ENCODE data around the gene REPIN1. TPM values are rescaled to one million over a fixed set of nuclear protein-coding genes. Genes with fewer than 3 reads are reported as not detected.

The REPIN1 gene
- total and polyA plus RNA-seq, 9 of the 15 experiments (the other 6 are each of a cell fraction or from before 2014, with no cell fraction given), result 8.1 to 283 (median 94.3) TPM

DNA sequence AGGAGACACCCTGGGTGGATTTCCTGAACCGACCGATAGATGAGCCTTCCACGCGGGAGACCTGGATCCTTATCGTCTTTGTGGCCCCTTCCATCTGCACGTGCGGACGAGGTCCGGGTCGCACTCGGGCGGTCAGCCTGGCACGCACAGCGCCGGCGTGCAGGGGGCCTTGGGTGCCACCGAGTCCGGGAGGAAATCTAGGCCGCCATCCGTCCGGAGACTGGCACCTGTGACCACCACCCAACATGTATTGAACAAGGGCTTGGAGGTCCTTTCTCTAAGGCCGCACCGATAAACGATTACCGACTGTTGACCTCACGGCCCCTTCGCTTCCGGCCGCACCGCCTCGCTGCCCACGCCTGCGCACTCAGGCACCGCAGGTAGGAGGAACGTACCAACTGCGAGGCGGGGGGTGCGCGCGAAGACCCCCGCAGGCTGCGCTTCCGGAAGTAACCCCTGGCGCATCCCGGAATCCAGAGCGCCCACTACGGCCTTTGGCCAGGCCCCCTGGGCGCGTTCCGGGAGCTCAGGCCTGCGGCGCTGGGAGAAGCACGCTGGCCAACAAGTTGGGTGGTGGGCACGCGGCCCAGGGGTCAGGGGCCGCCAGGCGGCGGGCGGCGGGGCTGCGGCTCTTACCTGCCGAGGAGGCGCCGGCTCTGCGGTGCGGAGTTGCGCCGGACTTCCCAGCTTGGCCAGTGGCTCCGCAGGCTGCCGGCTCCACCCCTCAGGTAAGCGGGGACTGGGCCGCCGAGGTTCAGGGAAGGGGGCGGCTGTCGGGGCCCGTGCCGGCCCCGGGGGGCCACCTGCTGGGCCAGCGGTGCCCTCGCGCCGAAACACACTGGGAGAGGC, 45.6 kb upstream of the REPIN1 start, which contains the start of the genes ACTR3C and LRRC61 (continued):
- peak; percentile 86 for TF ChIP-seq PHF8 (IDR thresholded peaks at IDR 0.05; ENCODE audit: borderline replicate concordance, low read length)
- TF ChIP-seq PHTF2 (CRISPR knock-in tag; IDR thresholded peaks at IDR 0.05), result peak; percentile 74; the same call in 1 of the 2 replicates
- TF ChIP-seq SIN3A (IDR thresholded peaks at IDR 0.05; ENCODE audit: borderline replicate concordance in 2 of 2, control insufficient read depth in 1 of 2, low read depth in 2 of 2, low read length in 2 of 2), result peak; percentile 20 to 74; a peak in 3 of 4 replicates
- peak; percentile 60 for TF ChIP-seq KLF16 (IDR thresholded peaks at IDR 0.05)
- TF ChIP-seq, protein P1, sequence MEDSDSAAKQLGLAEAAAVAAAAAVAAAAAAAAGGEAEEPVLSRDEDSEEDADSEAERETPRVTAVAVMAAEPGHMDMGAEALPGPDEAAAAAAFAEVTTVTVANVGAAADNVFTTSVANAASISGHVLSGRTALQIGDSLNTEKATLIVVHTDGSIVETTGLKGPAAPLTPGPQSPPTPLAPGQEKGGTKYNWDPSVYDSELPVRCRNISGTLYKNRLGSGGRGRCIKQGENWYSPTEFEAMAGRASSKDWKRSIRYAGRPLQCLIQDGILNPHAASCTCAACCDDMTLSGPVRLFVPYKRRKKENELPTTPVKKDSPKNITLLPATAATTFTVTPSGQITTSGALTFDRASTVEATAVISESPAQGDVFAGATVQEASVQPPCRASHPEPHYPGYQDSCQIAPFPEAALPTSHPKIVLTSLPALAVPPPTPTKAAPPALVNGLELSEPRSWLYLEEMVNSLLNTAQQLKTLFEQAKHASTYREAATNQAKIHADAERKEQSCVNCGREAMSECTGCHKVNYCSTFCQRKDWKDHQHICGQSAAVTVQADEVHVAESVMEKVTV (CRISPR knock-in tag; IDR thresholded peaks at IDR 0.05), result peak; percentile 69
- TF ChIP-seq ARID1B (IDR thresholded peaks at IDR 0.05), result peak; percentile 82
- TF ChIP-seq SMC3 (conservative IDR thresholded peaks at IDR 0.05; ENCODE audit: insufficient read depth, low read depth, low read length), result peak; percentile 53; the same call in 1 of the 2 replicates
- TF ChIP-seq, protein P2, sequence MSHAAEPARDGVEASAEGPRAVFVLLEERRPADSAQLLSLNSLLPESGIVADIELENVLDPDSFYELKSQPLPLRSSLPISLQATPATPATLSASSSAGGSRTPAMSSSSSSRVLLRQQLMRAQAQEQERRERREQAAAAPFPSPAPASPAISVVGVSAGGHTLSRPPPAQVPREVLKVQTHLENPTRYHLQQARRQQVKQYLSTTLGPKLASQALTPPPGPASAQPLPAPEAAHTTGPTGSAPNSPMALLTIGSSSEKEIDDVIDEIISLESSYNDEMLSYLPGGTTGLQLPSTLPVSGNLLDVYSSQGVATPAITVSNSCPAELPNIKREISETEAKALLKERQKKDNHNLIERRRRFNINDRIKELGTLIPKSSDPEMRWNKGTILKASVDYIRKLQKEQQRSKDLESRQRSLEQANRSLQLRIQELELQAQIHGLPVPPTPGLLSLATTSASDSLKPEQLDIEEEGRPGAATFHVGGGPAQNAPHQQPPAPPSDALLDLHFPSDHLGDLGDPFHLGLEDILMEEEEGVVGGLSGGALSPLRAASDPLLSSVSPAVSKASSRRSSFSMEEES (CRISPR knock-in tag; IDR thresholded peaks at IDR 0.05), result no peak; the same call in 1 of the 2 replicates
- TF ChIP-seq, protein P3, sequence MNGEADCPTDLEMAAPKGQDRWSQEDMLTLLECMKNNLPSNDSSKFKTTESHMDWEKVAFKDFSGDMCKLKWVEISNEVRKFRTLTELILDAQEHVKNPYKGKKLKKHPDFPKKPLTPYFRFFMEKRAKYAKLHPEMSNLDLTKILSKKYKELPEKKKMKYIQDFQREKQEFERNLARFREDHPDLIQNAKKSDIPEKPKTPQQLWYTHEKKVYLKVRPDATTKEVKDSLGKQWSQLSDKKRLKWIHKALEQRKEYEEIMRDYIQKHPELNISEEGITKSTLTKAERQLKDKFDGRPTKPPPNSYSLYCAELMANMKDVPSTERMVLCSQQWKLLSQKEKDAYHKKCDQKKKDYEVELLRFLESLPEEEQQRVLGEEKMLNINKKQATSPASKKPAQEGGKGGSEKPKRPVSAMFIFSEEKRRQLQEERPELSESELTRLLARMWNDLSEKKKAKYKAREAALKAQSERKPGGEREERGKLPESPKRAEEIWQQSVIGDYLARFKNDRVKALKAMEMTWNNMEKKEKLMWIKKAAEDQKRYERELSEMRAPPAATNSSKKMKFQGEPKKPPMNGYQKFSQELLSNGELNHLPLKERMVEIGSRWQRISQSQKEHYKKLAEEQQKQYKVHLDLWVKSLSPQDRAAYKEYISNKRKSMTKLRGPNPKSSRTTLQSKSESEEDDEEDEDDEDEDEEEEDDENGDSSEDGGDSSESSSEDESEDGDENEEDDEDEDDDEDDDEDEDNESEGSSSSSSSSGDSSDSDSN (IDR thresholded peaks at IDR 0.05; ENCODE audit: borderline replicate concordance in 1 of 2, low read depth in 2 of 2, low read length in 2 of 2), result peak; percentile 64 to 92; a peak in 3 of 4 replicates
- TF ChIP-seq ZFP1 (CRISPR knock-in tag; IDR thresholded peaks at IDR 0.05), result 0 out of 2 replicates have a peak, but pooled peaks have one; percentile 37
- peak; percentile 11 for TF ChIP-seq NUFIP1 (IDR thresholded peaks at IDR 0.05; ENCODE audit: partially characterized antibody)
- TF ChIP-seq SMAD1 (IDR thresholded peaks at IDR 0.05; ENCODE audit: low read depth, low read length, partially characterized antibody), result peak; percentile 26
- peak; percentile 89 for TF ChIP-seq HIVEP1 (CRISPR knock-in tag; IDR thresholded peaks at IDR 0.05)
- TF ChIP-seq, protein P4, sequence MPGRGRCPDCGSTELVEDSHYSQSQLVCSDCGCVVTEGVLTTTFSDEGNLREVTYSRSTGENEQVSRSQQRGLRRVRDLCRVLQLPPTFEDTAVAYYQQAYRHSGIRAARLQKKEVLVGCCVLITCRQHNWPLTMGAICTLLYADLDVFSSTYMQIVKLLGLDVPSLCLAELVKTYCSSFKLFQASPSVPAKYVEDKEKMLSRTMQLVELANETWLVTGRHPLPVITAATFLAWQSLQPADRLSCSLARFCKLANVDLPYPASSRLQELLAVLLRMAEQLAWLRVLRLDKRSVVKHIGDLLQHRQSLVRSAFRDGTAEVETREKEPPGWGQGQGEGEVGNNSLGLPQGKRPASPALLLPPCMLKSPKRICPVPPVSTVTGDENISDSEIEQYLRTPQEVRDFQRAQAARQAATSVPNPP (IDR thresholded peaks at IDR 0.05; ENCODE audit: borderline replicate concordance, insufficient read depth, insufficient read length), result no peak
- TF ChIP-seq DIDO1 (tag; IDR thresholded peaks at IDR 0.05; ENCODE audit: low read depth), result peak; percentile 85
- peak; percentile 62; the same call in 1 of the 2 replicates for TF ChIP-seq HMG20B (CRISPR knock-in tag; IDR thresholded peaks at IDR 0.05)
- peak; percentile 9 for TF ChIP-seq POLR2H (tag; IDR thresholded peaks at IDR 0.05; ENCODE audit: low read depth)

All from K562 (cell line).